Activated CD8-positive, alpha-beta T cell treated with anti-CD3 and anti-CD28 coated beads for 36 hours (primary cell): ENCODE measurements around the gene FBXL2. TPM values are rescaled to one million over a fixed set of nuclear protein-coding genes. Genes with fewer than 3 reads are reported as not detected.

ENCODE experiments used
- ATAC-seq: fragments of 200-7000 bp; cut with Tn5 transposase; one replicate; pipeline ENCODE4 v1.10.0; 2021; ENCODE audit warnings: mild to moderate bottlenecking, moderate library complexity
- CTCF ChIA-PET: fragments of 350-600 bp; sonication (Branson Sonifier 250); formaldehyde crosslinking; loops from one replicate; lab custom pipeline; 2021; ENCODE audit warnings: antibody characterized with exemption; lab: Charles Lee
- POLR2A ChIA-PET: fragments of 350-600 bp; sonication (Branson Sonifier 250); formaldehyde crosslinking; loops from one replicate; lab custom pipeline; 2021; ENCODE audit warnings: antibody characterized with exemption; lab: Charles Lee
- DNase-seq: peaks from one replicate; pipeline ENCODE4 v3.0.0-alpha.2; 2020
- H3K27ac Mint-ChIP-seq: one replicate; pipeline ENCODE4 v1.8.0; 2021; ENCODE audit warnings: mild to moderate bottlenecking, mixed read lengths
- H3K27me3 Mint-ChIP-seq: one replicate; pipeline ENCODE4 v1.8.0; 2021; ENCODE audit warnings: mixed read lengths
- H3K36me3 Mint-ChIP-seq: one replicate; pipeline ENCODE4 v1.8.0; 2021; ENCODE audit warnings: low read depth, mixed read lengths
- H3K4me1 Mint-ChIP-seq: one replicate; pipeline ENCODE4 v1.8.0; 2021; ENCODE audit warnings: low read depth, mixed read lengths
- H3K4me3 Mint-ChIP-seq: one replicate; pipeline ENCODE4 v1.8.0; 2021; ENCODE audit warnings: mild to moderate bottlenecking, moderate library complexity, mixed read lengths
- H3K9me3 Mint-ChIP-seq: one replicate; pipeline ENCODE4 v1.8.0; 2021; ENCODE audit warnings: mixed read lengths
- CTCF ChIP-seq: fragments of 200-600 bp; IDR thresholded peaks from one replicate; pipeline ENCODE4 v1.8.0; 2022; ENCODE audit warnings: antibody characterized with exemption, mild to moderate bottlenecking
- intact Hi-C: fragments of 100-400 bp; cut with micrococcal nuclease; formaldehyde crosslinking; loops from one replicate; pipeline ENCODE4 v1.10.0; 2022
- total RNA-seq, 2 experiments: library from RNA; stranded (reverse); gene quantifications; one replicate each; pipeline ENCODE4 v1.2.3, GENCODE V29; 2021

The FBXL2 gene
- total RNA-seq, 2 experiments from 2014 or later, result not detected

GRCh38 chr3:33233884-33234283 lies 43.4 kb upstream of the FBXL2 start:
- POLR2A ChIA-PET, result no interaction called here
- intact Hi-C loops, result no loop called here

GRCh38 chr3:33236005-33236404 lies 41.2 kb upstream of the FBXL2 start:
- DNase-seq (no peak), ATAC-seq (no peak)
- no peaks in the 10 kb centered on the region for H3K9me3 Mint-ChIP-seq
- no peaks in the 10 kb centered on the region for H3K4me1 Mint-ChIP-seq
- H3K27ac Mint-ChIP-seq, result no peak overlapping the region
- intact Hi-C loops, result no loop called here
- H3K4me3 Mint-ChIP-seq, result no peak overlapping the region
- H3K36me3 Mint-ChIP-seq, result no peaks in the 10 kb centered on the region
- ChIA-PET POLR2A (no interaction called here), CTCF (interaction anchor here (1.1 kb wide), 1 partner anchor 104 kb away, joined by 3 read pairs; no protein-coding TSS in a partner anchor)
- no peak for TF ChIP-seq CTCF
- peaks cover 14% of the 10 kb centered on the region for H3K27me3 Mint-ChIP-seq

More at GRCh38 chr3:33233884-33234283, 43.4 kb upstream of the FBXL2 start:
- Mint-ChIP-seq H3K4me1 (no peaks in the 10 kb centered on the region), H3K27me3 (peaks cover 21% of the 10 kb centered on the region), H3K36me3 (no peaks in the 10 kb centered on the region), H3K4me3 (no peak overlapping the region), H3K27ac (no peak overlapping the region), H3K9me3 (no peaks in the 10 kb centered on the region)
- CTCF ChIA-PET, result no interaction called here
- DNase-seq, result no peak
- no peak for ATAC-seq
- TF ChIP-seq CTCF, result no peak

DNA sequence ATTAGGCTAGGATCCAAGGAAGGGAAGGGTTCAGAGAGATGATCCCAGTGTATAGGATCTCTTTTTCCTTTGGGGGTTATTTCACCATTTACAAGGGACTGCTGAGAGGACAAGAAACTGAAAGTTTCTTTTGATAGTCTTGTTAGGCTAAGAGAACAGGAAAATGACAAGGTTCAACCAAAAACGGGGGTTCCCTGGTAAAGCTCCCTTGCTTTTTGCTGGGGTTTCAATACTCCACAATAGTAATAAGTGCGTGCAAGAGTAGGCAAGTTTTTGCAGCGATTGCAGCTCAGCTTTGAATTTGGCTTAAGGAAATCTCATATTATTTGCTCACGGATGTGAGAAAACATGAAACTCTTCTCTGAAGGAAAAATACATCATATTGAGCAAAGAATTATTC lies 39.8 kb upstream of the FBXL2 start:
- Mint-ChIP-seq H3K4me1 (no peaks in the 10 kb centered on the region), H3K36me3 (no peaks in the 10 kb centered on the region), H3K4me3 (no peak overlapping the region), H3K9me3 (no peaks in the 10 kb centered on the region), H3K27me3 (peaks cover 12% of the 10 kb centered on the region), H3K27ac (no peak overlapping the region)
- no peak for DNase-seq
- ATAC-seq, result no peak
- TF ChIP-seq CTCF, result no peak
- ChIA-PET CTCF (interaction anchor here (1.1 kb wide), 1 partner anchor 105 kb away, joined by 3 read pairs; no protein-coding TSS in a partner anchor), POLR2A (no interaction called here)
- intact Hi-C loops, result no loop called here

DNA sequence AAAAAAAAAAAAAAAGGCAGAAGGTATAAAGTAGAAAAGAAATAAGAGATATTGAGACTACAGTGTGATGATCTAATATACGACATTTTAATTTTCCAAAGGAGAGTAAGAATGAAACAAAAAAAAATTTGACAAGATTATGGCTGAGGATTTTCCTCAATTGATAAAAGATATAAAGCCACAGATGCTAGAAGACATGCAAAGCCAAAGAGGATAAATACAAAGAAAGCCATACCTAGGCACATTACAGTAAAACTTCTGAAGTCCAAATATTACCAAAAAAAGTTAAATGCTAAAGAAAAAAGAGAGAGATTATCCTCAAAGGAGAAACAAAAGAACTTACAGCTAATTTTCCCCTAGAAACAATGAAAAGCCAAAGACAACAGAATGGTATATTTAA lies 38.3 kb upstream of the FBXL2 start:
- CTCF ChIA-PET, result no interaction called here
- H3K4me1 Mint-ChIP-seq, result no peaks in the 10 kb centered on the region
- H3K4me3 Mint-ChIP-seq, result no peak overlapping the region
- ATAC-seq (no peak), DNase-seq (no peak)
- intact Hi-C loops, result no loop called here
- no peak overlapping the region for H3K27ac Mint-ChIP-seq
- TF ChIP-seq CTCF, result no peak
- H3K27me3 Mint-ChIP-seq, result peaks cover 10% of the 10 kb centered on the region
- POLR2A ChIA-PET, result no interaction called here
- H3K9me3 Mint-ChIP-seq, result no peaks in the 10 kb centered on the region
- no peaks in the 10 kb centered on the region for H3K36me3 Mint-ChIP-seq

GRCh38 chr3:33240261-33240660 lies 37.0 kb upstream of the FBXL2 start:
- intact Hi-C loops, result no loop called here
- Mint-ChIP-seq H3K4me1 (no peaks in the 10 kb centered on the region), H3K9me3 (no peaks in the 10 kb centered on the region), H3K27ac (no peak overlapping the region), H3K4me3 (no peak overlapping the region), H3K36me3 (no peaks in the 10 kb centered on the region), H3K27me3 (peaks cover 8% of the 10 kb centered on the region)
- ChIA-PET POLR2A (no interaction called here), CTCF (no interaction called here)
- no peak for TF ChIP-seq CTCF
- no peak for DNase-seq
- ATAC-seq, result no peak
